Smooth muscle cell (in vitro differentiated cells): ENCODE data around the gene LRRC10B. TPM values are rescaled to one million over a fixed set of nuclear protein-coding genes. Genes with fewer than 3 reads are reported as not detected.

Experiments
- DNase-seq: peaks from one replicate; lab custom pipeline; 2025; ENCODE audit not compliant: unreplicated experiment; lab: John Stamatoyannopoulos, UW
- H2AFZ ChIP-seq: fragments of 200-600 bp; sonication (generic); 2 replicates; pipeline ENCODE4 v1.6.0; 2016; ENCODE audit warnings: antibody characterized with exemption, low read depth, mild to moderate bottlenecking
- H3F3A ChIP-seq: fragments of 200-600 bp; sonication (generic); 2 replicates; pipeline ENCODE4 v1.6.0; 2017; ENCODE audit warnings: antibody characterized with exemption, low read depth
- H3K27ac ChIP-seq: fragments of 200-600 bp; sonication (generic); 2 replicates; pipeline ENCODE4 v1.5.1; 2016; ENCODE audit warnings: low read depth, mild to moderate bottlenecking
- H3K27me3 ChIP-seq: fragments of 200-600 bp; sonication (generic); 2 replicates; pipeline ENCODE4 v1.6.1; 2016; ENCODE audit warnings: low read depth, mild to moderate bottlenecking
- H3K36me3 ChIP-seq: fragments of 200-600 bp; sonication (generic); 2 replicates; pipeline ENCODE4 v1.5.1; 2016; ENCODE audit warnings: low read depth
- H3K4me1 ChIP-seq: fragments of 200-600 bp; sonication (generic); 2 replicates; pipeline ENCODE4 v1.5.1; 2016; ENCODE audit warnings: low read depth
- H3K4me2 ChIP-seq: fragments of 200-600 bp; sonication (generic); 2 replicates; pipeline ENCODE4 v1.6.0; 2016; ENCODE audit warnings: mild to moderate bottlenecking
- H3K4me3 ChIP-seq: fragments of 200-600 bp; sonication (generic); 2 replicates; pipeline ENCODE4 v1.5.1; 2016; ENCODE audit warnings: mild to moderate bottlenecking
- H3K79me2 ChIP-seq: fragments of 200-600 bp; sonication (generic); 2 replicates; pipeline ENCODE4 v1.6.0; 2016; ENCODE audit warnings: low read depth, mild to moderate bottlenecking
- H3K9ac ChIP-seq: fragments of 200-600 bp; sonication (generic); 2 replicates; pipeline ENCODE4 v1.6.0; 2016; ENCODE audit warnings: low read depth
- H3K9me3 ChIP-seq: fragments of 200-600 bp; sonication (generic); replicated peaks from 2 replicates; pipeline ENCODE4 v1.5.1; 2016; ENCODE audit warnings: low read depth
- H4K20me1 ChIP-seq: fragments of 200-600 bp; sonication (generic); 2 replicates; pipeline ENCODE4 v1.6.0; 2016; ENCODE audit warnings: low read depth
- WGBS: methylation state at CpG from one replicate; pipeline ENCODE4 v1.1.7; 2016; ENCODE audit warnings: low lambda C conversion rate; 5-methylcytosine and 5-hydroxymethylcytosine counted together
- polyA plus RNA-seq: library from polyadenylated mRNA; unstranded; fragments of >200 nt; fragmentation: Nextera tagmentation; extraction: Ambion mirVana; gene quantifications from 2 replicates; pipeline ENCODE4 v1.2.1, GENCODE V29; 2016
- total RNA-seq: library from RNA; depleted of rRNA; stranded (reverse); fragments of >200 nt; gene quantifications from 2 replicates; pipeline ENCODE4 v1.2.3, GENCODE V29; 2014
- TF ChIP-seq, protein P1 (sequence below): fragments of 200-600 bp; sonication (generic); IDR thresholded peaks from 2 replicates; pipeline ENCODE4 v1.5.1; 2017; ENCODE audit warnings: borderline replicate concordance, mild to moderate bottlenecking, antibody characterized with exemption; ENCODE audit not compliant: insufficient read depth, poor library complexity, severe bottlenecking

The LRRC10B gene
- total and polyA plus RNA-seq, 2 experiments from 2014 or later = 0.11 to 2.2 TPM

DNA sequence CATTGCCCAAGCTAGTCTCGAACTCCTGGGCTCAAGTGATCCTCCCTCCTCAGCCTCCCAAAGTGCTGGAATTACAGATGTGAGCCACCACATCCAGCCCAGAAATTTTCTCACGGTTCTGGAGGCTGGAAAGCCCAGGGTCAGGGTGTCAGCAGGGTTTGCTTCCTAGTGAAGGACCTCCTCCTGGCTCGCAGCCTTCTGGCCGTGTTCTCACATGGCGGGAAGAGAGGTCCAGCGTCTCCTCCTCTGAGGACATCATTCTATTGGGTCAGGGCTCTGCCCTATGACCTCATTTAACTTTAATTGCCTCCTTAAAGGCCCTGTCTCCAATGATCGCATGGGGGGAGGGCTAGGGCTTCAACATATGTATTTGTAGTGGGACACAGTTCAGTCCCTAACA lies 40.5 kb upstream of the LRRC10B start:
- Histone ChIP-seq H3F3A (peaks cover 5% of the 10 kb centered on the region), H3K9ac (no peak overlapping the region), H3K36me3 (no peaks in the 10 kb centered on the region), H3K79me2 (no peaks in the 10 kb centered on the region), H2AFZ (no peak overlapping the region), H3K27me3 (no peaks in the 10 kb centered on the region), H3K27ac (no peak overlapping the region), H3K4me3 (no peak overlapping the region), H3K9me3 (no peaks in the 10 kb centered on the region), H3K4me2 (no peak overlapping the region), H3K4me1 (no peaks in the 10 kb centered on the region), H4K20me1 (peaks cover 40% of the 10 kb centered on the region)
- no peak for DNase-seq
- 80% methylated on average over 7 of the region's 7 CpGs for WGBS
- TF ChIP-seq, protein P1, sequence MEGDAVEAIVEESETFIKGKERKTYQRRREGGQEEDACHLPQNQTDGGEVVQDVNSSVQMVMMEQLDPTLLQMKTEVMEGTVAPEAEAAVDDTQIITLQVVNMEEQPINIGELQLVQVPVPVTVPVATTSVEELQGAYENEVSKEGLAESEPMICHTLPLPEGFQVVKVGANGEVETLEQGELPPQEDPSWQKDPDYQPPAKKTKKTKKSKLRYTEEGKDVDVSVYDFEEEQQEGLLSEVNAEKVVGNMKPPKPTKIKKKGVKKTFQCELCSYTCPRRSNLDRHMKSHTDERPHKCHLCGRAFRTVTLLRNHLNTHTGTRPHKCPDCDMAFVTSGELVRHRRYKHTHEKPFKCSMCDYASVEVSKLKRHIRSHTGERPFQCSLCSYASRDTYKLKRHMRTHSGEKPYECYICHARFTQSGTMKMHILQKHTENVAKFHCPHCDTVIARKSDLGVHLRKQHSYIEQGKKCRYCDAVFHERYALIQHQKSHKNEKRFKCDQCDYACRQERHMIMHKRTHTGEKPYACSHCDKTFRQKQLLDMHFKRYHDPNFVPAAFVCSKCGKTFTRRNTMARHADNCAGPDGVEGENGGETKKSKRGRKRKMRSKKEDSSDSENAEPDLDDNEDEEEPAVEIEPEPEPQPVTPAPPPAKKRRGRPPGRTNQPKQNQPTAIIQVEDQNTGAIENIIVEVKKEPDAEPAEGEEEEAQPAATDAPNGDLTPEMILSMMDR = no peak

DNA sequence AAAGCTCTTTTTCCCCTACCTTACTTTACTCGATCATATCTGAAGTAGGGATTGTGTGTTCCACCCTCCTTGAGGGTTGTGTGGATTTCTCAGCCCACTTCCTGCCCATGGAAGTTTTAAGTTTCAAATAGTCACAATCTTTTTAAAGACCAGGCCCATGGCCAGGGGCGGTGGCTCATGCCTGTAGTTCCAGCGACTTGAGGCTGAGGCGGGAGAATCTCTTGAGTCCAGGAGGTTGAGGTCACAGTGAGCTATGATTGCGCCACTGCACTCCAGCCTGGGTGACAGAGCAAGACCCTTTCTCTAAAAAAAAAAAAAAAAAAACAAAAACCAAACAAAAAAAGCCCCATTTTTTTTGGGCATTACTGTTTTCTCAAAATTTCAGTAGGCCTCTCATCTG lies 36.3 kb upstream of the LRRC10B start:
- Histone ChIP-seq H3K36me3 (no peaks in the 10 kb centered on the region), H3K4me3 (no peak overlapping the region), H4K20me1 (peaks cover 52% of the 10 kb centered on the region), H3K79me2 (no peaks in the 10 kb centered on the region), H3K9me3 (no peaks in the 10 kb centered on the region), H3K27ac (no peak overlapping the region), H3F3A (peaks cover 10% of the 10 kb centered on the region), H3K9ac (no peak overlapping the region), H3K27me3 (no peaks in the 10 kb centered on the region), H2AFZ (no peak overlapping the region), H3K4me2 (no peak overlapping the region), H3K4me1 (no peaks in the 10 kb centered on the region)
- no peak for DNase-seq
- TF ChIP-seq, protein P1 = no peak
- 64% methylated on average over 5 of the region's 5 CpGs for WGBS

DNA sequence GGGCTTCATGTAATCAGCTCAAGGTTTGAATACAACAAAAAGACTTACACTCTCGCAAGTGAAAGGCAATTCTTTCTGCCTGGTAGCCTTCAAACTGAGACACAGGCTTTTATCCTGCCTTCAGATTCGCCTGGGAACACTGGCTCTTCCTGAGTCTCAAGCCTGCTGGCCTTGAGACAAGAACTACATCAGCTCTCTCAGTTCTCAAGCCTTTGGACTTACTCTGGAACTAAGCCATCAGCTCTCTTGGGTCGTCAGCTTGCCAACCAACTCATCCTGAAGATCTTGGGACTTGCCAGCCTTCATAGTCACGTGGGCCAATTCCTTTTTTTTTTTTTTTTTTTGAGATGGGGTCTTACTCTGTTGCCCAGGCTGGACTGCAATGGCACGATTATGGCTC lies 35.7 kb upstream of the LRRC10B start:
- H3K27me3 ChIP-seq = no peaks in the 10 kb centered on the region
- no peak overlapping the region for H3K4me2 ChIP-seq
- H3K4me1 ChIP-seq = no peaks in the 10 kb centered on the region
- no peak overlapping the region for H3K9ac ChIP-seq
- no peaks in the 10 kb centered on the region for H3K79me2 ChIP-seq
- TF ChIP-seq, protein P1 = no peak
- DNase-seq = no peak
- H4K20me1 ChIP-seq = peaks cover 57% of the 10 kb centered on the region
- peaks cover 10% of the 10 kb centered on the region for H3F3A ChIP-seq
- H3K9me3 ChIP-seq = no peaks in the 10 kb centered on the region
- H2AFZ ChIP-seq = no peak overlapping the region
- no peaks in the 10 kb centered on the region for H3K36me3 ChIP-seq
- WGBS = 98% methylated on average over 5 of the region's 5 CpGs
- no peak overlapping the region for H3K27ac ChIP-seq
- H3K4me3 ChIP-seq = no peak overlapping the region

DNA sequence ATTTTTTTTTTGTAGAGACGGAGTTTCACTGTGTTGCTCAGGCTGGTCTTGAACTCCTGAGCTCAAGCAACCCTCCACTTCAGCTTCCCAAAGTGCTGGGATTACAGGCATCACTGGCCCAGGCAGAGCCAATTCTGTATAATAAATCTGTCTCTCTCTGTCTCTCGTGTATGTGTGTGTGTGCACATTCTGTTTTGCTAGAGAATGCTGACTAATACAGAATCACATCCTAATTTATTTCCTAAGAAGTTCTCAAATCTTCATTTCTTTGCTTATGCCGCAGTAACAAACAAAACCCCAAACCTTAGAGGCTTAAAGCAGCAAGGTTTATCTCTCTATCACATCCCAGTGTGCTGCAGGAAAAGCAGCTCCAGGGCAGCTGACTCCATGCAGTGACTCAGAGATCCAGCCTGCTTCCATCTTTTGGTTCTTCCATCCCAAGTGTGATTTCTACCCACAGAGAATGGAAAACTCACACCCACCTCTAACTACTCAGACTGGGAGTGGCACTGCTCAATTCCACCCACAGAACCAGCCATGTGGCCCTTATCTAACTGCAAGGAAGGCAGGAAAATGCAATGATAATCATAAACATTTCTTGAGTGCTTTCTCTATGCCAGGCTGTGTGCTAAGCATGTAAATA lies 35.1 kb upstream of the LRRC10B start:
- no peak for DNase-seq
- Histone ChIP-seq H3K4me1 (no peaks in the 10 kb centered on the region), H3K79me2 (no peaks in the 10 kb centered on the region), H3K36me3 (no peaks in the 10 kb centered on the region), H3K9me3 (no peaks in the 10 kb centered on the region), H3K9ac (no peak overlapping the region), H3K27ac (no peak overlapping the region), H2AFZ (no peak overlapping the region), H3K4me3 (no peak overlapping the region), H3K4me2 (no peak overlapping the region), H3F3A (peaks cover 10% of the 10 kb centered on the region), H4K20me1 (peaks cover 60% of the 10 kb centered on the region), H3K27me3 (no peaks in the 10 kb centered on the region)
- TF ChIP-seq, protein P1 = no peak
- WGBS = 69% methylated on average over 3 of the region's 3 CpGs
